ENCODE measurements around the gene LAMA3. TPM values are rescaled to one million over a fixed set of nuclear protein-coding genes. Genes with fewer than 3 reads are reported as not detected.

Gene LAMA3
- total and polyA plus RNA-seq, 10 of the 15 experiments (the other 5 are each of a cell fraction or from before 2014, with no cell fraction given): 0.37 to 6.5 (median 5.4) TPM

DNA sequence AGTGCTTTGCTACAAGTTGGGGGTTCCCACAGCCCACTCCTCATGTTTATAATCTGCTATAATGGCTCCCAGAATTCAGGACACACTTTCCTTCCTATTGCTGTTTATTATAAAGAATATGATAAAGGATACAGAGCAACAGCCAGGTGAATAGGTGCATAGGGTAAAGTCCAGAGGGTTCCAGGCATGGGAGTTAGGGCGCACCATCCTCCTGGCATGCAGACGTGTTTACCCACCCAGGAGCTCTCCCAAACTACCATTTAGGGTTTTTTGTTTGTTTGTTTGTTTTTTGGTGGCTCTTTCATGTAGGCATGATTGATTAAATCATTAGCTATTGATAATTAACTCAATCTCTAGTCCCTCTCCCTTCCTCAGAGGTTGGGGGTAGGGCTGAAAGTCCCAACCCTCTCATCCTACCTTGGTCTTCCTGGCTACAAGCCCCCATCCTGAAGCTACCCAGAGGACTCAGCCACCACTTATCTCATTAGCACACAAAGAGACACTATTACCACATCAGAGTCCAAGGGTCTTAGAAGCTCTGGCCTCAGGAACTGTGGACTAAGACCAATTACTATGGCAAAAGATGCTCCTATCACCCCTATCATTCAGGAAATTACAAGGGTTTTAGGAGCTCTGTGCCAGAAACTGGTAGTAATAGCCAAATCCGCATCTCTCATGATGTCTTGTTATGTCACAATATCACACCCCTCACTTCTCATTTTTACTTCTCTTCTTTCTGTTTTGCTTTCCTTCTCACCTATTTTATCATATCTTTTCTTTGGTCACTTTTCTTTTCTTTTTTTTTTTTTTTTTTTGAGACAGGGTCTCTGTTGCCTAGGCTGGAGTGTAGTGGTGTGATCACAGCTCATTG, 170.4 kb downstream of the LAMA3 start:
- TF ChIP-seq CREB1 (IDR thresholded peaks at IDR 0.05; ENCODE audit: low read depth): peak; percentile 59; the same call in 1 of the 2 replicates
- TF ChIP-seq ZNF274 (IDR thresholded peaks at IDR 0.05; ENCODE audit: insufficient read depth, insufficient read length): no peak
- ChIA-PET SMC1A (ENCODE audit: uncharacterized antibody, unreplicated experiment) (interaction anchor here (0.9 to 1.1 kb wide), 2 partner anchors 23 to 42 kb away, joined by 3 read pairs; no protein-coding TSS in a partner anchor), POLR2A (interaction anchor here (0.6 kb wide), 1 partner anchor 736 kb away, joined by 4 read pairs; no protein-coding TSS in a partner anchor), CTCF (no interaction called here), RAD21 (ENCODE audit: unreplicated experiment) (interaction anchor here (0.6 kb wide), 1 partner anchor 58 kb away, joined by 3 read pairs; no protein-coding TSS in a partner anchor)
- H3K4me1 ChIP-seq (ENCODE audit: control insufficient read depth, insufficient read depth, low read length): peaks cover 9% of the 10 kb centered on the region
- H3K4me2 ChIP-seq (ENCODE audit: control insufficient read depth, insufficient read depth): no peak overlapping the region
- no peak overlapping the region for H2AFZ ChIP-seq (ENCODE audit: control insufficient read depth, low read depth, low read length)
- no peaks in the 10 kb centered on the region for H3K27me3 ChIP-seq (replicated peaks in 1 of 2; ENCODE audit: control insufficient read depth in 2 of 2, insufficient read depth in 2 of 2, low read length in 1 of 2)
- peak; percentile 30; the same call in 1 of the 3 replicates for ATAC-seq
- H3K27ac ChIP-seq (ENCODE audit: control insufficient read depth, insufficient read depth): no peak overlapping the region
- in situ Hi-C loops (cut with MboI): no loop called here
- 47% methylated on average over 3 of the region's 3 CpGs for WGBS (ENCODE audit: insufficient coverage, insufficient replicate concordance, low lambda C conversion rate, missing lambda C conversion rate)
- BruUV-seq (replicated peaks): no TSS peak
- H3K79me2 ChIP-seq (ENCODE audit: control insufficient read depth, insufficient read depth, low read length): no peaks in the 10 kb centered on the region
- H3K9ac ChIP-seq (ENCODE audit: control insufficient read depth, insufficient read depth, low read length): no peak overlapping the region
- no peaks in the 10 kb centered on the region for H3K36me3 ChIP-seq (ENCODE audit: control insufficient read depth in 2 of 2, insufficient read depth in 2 of 2, low read length in 1 of 2)
- no peak for FAIRE-seq
- intact Hi-C loops (cut with micrococcal nuclease; ENCODE audit: unreplicated experiment): no loop called here
- no peak for DNase-seq (ENCODE audit: low read depth, low spot score)
- H4K20me1 ChIP-seq (ENCODE audit: control insufficient read depth, insufficient read depth): no peaks in the 10 kb centered on the region
- H3K4me3 ChIP-seq: no peak overlapping the region
- no peaks in the 10 kb centered on the region; the same call in 1 of the 3 replicates for H3K9me3 ChIP-seq (replicated peaks; ENCODE audit: control insufficient read depth, insufficient read depth, low read length)

DNA sequence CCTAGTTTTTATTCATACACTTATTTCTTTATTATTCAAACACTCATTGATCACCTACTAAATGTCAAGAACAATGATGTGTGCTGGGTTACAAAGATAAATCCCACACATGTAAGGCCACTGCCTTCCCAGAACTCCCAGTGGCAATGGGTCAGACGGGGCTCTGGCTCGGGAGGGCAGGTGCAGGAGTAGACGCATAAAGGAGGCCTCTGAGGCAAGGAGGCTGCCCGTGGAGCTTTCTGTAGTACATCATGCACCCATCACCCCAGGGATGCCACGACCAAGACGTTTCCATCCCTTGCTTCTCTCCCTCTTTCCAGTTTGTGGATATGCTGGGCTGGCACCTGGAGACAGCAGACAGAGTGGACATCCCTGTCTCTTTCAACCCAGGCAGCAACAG, 172.1 kb downstream of the LAMA3 start:
- no peaks in the 10 kb centered on the region; the same call in 1 of the 3 replicates for H3K9me3 ChIP-seq (replicated peaks; ENCODE audit: control insufficient read depth, insufficient read depth, low read length)
- no peaks in the 10 kb centered on the region for H3K36me3 ChIP-seq (ENCODE audit: control insufficient read depth in 2 of 2, insufficient read depth in 2 of 2, low read length in 1 of 2)
- H3K4me1 ChIP-seq (ENCODE audit: control insufficient read depth, insufficient read depth, low read length): peaks cover 13% of the 10 kb centered on the region
- H3K79me2 ChIP-seq (ENCODE audit: control insufficient read depth, insufficient read depth, low read length): no peaks in the 10 kb centered on the region
- RAD21 ChIA-PET (ENCODE audit: unreplicated experiment): no interaction called here
- in situ Hi-C loops (cut with MboI): no loop called here
- TF ChIP-seq SUPT20H (IDR thresholded peaks at IDR 0.05; ENCODE audit: borderline replicate concordance, control insufficient read depth, low read depth, low read length) (no peak), TARDBP (IDR thresholded peaks at IDR 0.05; ENCODE audit: borderline replicate concordance) (no peak), ZNF274 (IDR thresholded peaks at IDR 0.05; ENCODE audit: insufficient read depth, insufficient read length) (no peak), CBFB (IDR thresholded peaks at IDR 0.05; ENCODE audit: low read depth) (no peak), SMAD1 (IDR thresholded peaks at IDR 0.05; ENCODE audit: low read depth, partially characterized antibody) (no peak), TAF1 (IDR thresholded peaks at IDR 0.05; ENCODE audit: borderline replicate concordance, low read depth, low read length) (no peak), NFXL1 (IDR thresholded peaks at IDR 0.05; ENCODE audit: borderline replicate concordance) (no peak), STAT3 (IDR thresholded peaks at IDR 0.05; ENCODE audit: low read depth, low read length) (no peak), FOXK2 (IDR thresholded peaks at IDR 0.05) (no peak), CHD2 (IDR thresholded peaks at IDR 0.05; ENCODE audit: borderline replicate concordance, low read depth, low read length) (no peak), SMAD5 (IDR thresholded peaks at IDR 0.05; ENCODE audit: low read depth) (no peak), CBX3 (IDR thresholded peaks at IDR 0.05; ENCODE audit: borderline replicate concordance, low read depth) (no peak)
- TF ChIP-seq, protein P1, sequence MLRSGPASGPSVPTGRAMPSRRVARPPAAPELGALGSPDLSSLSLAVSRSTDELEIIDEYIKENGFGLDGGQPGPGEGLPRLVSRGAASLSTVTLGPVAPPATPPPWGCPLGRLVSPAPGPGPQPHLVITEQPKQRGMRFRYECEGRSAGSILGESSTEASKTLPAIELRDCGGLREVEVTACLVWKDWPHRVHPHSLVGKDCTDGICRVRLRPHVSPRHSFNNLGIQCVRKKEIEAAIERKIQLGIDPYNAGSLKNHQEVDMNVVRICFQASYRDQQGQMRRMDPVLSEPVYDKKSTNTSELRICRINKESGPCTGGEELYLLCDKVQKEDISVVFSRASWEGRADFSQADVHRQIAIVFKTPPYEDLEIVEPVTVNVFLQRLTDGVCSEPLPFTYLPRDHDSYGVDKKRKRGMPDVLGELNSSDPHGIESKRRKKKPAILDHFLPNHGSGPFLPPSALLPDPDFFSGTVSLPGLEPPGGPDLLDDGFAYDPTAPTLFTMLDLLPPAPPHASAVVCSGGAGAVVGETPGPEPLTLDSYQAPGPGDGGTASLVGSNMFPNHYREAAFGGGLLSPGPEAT (IDR thresholded peaks at IDR 0.05; ENCODE audit: low read depth): no peak
- intact Hi-C loops (cut with micrococcal nuclease; ENCODE audit: unreplicated experiment): no loop called here
- FAIRE-seq (no peak), ATAC-seq (no peak), DNase-seq (ENCODE audit: low read depth, low spot score) (no peak)
- CTCF ChIA-PET: interaction anchor here (0.6 to 1.5 kb wide), 4 partner anchors 11 to 1197 kb away, joined by 3 to 4 read pairs (median 3); no protein-coding TSS in a partner anchor
- SMC1A ChIA-PET (ENCODE audit: uncharacterized antibody, unreplicated experiment): interaction anchor here (1.5 kb wide), 1 partner anchor 36 kb away, joined by 3 read pairs; no protein-coding TSS in a partner anchor
- no peak overlapping the region for H3K4me2 ChIP-seq (ENCODE audit: control insufficient read depth, insufficient read depth)
- no peak overlapping the region for H3K4me3 ChIP-seq
- POLR2A ChIA-PET: no interaction called here
- no TSS peak for BruUV-seq (replicated peaks)
- H3K9ac ChIP-seq (ENCODE audit: control insufficient read depth, insufficient read depth, low read length): no peak overlapping the region
- 57% methylated on average over 6 of the region's 6 CpGs for whole genome bisulfite sequencing (ENCODE audit: insufficient coverage, insufficient replicate concordance, low lambda C conversion rate, missing lambda C conversion rate)
- no peaks in the 10 kb centered on the region for H3K27me3 ChIP-seq (replicated peaks in 1 of 2; ENCODE audit: control insufficient read depth in 2 of 2, insufficient read depth in 2 of 2, low read length in 1 of 2)
- no peaks in the 10 kb centered on the region for H4K20me1 ChIP-seq (ENCODE audit: control insufficient read depth, insufficient read depth)
- H3K27ac ChIP-seq (ENCODE audit: control insufficient read depth, insufficient read depth): no peak overlapping the region
- no peak overlapping the region for H2AFZ ChIP-seq (ENCODE audit: control insufficient read depth, low read depth, low read length)

Data from GM12878 (cell line).